IPS DF 19.7 (cell line): Measurements from ENCODE around the gene DNASE1L3.

Experiments
- DNase-seq: peaks from one replicate; pipeline ENCODE4 v3.0.0-alpha.2; 2013; ENCODE audit warnings: low read depth, low spot score

The DNASE1L3 gene

GRCh38 chr3:58160399-58160798 lies 50.4 kb downstream of the DNASE1L3 start:
- DNase-seq: no peak

- no peak for DNase-seq
These were observed 52.2 kb downstream of the DNASE1L3 start for GRCh38 chr3:58158442-58159153.

DNA sequence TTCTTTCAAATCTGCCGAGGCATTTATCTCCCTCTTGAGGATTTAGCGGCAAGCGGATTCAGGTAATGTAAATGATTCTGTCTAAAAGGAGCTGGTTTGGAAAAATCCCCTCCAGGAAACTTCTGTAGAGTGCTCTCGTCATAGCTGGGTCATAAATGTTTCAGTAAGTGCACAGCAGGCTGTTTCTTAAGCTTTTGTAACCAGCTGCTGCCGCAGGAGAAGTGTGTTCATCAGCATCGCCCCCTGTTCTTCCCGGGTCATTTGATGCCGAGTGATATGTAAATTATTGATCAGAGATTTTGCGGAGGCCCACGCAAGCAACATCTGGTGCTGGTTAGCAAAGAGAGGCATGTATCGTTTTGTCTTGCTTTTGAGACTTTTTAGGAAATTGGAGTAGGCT lies 53.1 kb downstream of the DNASE1L3 start:
- DNase-seq: no peak

DNA sequence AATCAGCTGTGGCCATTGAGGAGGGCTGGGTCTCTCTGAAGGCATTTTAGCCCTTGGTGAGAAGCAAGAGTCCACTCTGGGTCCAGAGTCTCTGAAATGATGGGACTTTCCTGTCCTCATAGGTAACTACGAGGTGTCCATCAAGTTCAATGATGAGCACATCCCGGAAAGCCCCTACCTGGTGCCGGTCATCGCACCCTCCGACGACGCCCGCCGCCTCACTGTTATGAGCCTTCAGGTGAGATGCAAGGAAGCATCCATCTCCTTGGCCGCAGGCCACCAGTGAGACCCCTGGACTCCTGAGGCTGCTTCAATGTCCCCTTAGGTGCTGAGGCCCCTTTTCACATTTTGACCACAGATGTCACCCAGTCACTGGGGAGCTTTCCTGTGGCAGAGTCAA lies 54.9 kb downstream of the DNASE1L3 start:
- no peak for DNase-seq

GRCh38 chr3:58154626-58155449 lies 55.9 kb downstream of the DNASE1L3 start:
- DNase-seq: no peak

GRCh38 chr3:58153371-58153770 lies 57.4 kb downstream of the DNASE1L3 start:
- no peak for DNase-seq

DNA sequence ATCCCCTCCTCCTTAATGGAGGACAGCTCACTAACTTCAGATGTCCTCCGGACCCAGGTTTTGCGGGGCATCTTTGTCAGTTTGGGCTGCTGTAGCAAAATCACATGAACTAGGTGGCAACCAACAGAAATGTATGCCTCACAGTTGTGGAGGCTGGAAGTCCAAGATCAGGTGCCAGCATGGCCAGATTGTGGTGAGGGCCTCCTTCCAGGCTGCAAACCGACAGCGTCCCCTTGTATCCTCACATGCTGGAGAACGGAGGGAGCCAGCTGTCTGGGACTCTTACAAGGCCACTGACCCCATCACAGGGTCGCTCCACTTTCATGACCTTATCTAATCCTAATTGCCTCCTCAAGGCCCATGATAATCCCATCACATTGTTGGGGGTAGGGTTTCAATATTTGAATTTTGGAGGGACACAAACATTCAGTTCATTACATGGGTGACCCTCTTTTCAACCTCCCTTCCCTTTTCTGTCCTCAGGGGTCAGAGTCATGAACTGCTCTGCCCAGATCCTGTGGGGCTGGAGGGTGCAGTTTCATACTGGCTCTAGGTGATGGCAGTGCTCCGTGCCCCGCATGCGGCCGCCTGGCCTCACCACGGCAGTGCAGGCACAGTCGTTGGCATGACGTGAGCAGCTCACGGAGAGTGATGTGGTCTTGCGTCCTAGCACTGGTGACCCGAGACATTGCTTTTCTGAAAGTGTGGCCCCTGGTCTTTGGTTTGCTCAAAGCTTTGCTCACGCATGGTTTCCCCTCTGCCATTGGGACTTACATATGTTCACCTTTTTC lies 58.4 kb downstream of the DNASE1L3 start:
- DNase-seq: no peak

- no peak for DNase-seq
These were observed 59.1 kb downstream of the DNASE1L3 start for GRCh38 chr3:58151637-58152036.

DNA sequence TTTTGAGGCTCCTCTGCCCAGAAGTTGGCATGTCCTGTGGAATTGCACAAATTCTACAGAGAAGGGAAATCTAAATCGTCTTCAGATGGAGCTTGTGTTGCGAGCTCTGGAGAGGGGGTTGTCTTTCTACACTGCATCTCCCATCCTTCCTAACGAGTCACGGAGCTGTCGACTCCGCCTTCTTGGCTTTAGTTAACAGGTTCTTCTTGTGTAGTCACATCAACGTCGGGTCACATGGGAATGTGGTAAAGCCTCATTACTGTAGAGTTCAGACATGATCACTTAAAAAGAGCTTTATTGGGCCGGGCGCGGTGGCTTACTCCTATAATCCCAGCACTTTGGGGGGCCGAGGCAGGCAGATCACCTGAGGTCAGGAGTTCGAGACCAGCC lies 60.0 kb downstream of the DNASE1L3 start:
- DNase-seq: no peak

DNA sequence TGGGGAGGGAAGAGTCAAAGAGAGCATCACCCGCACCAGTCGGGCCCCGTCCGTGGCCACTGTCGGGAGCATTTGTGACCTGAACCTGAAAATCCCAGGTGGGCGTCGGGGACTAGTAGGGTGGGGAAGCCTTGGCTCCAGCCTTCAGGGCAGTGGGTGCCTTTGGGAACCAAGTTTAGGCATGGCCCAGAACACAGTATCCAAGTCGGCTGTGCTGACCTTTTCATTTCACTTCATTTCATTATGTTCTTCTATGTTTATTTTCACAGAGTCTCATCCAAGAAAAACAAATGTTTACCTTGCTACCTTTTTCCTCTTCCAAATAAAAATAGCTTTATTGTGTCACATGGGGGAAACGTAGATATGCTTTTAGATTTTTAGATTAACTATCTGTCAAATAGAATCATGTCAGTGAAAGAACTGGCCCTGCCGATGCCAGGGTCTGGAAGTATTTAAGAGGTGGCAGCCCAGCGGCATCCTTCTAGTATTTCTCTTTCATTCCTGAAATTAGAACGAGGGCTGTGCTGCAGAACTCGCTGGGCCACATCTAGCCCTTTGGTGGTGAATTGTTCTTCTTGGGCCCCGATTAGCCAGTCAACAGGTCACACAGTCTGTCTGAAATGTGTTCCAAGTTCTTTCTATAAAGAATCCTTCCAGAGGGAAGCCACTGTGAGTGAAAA lies 60.5 kb downstream of the DNASE1L3 start:
- DNase-seq: no peak

- DNase-seq: no peak
These were observed 62.7 kb downstream of the DNASE1L3 start for GRCh38 chr3:58148049-58148448.

- no peak for DNase-seq
These were observed 66.1 kb downstream of the DNASE1L3 start for GRCh38 chr3:58144478-58145325.

DNA sequence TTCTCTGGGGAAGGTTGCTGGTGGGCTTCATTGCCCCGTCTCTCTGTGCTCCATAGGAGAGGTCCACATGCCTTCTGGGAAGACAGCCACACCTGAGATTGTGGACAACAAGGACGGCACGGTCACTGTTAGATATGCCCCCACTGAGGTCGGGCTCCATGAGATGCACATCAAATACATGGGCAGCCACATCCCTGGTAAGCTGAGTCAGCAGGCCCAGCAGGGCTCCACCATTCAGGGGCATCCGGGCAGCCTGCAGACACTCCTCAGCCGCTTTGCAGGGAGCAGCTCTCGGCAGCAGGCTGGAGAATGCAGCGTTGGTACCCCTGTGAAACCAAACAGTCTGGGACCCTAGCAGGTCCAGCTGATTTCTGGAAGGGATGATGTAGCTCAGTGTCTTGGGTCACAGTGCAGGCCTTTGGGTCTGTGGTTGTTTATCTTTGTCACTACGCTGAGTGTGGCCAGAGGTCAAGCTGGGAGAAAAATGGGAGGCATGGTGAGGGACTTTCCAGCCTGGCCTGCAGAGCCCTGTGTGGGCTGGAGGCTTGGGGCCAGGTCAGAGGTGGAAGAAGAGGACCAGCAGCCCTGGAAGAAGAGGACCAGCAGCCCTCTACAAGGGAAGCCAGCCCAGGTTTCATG lies 67.2 kb downstream of the DNASE1L3 start:
- DNase-seq: no peak
